Measurements from ENCODE around the gene SLC45A2.
"Not testable (repeated sequence)": the region's sequence is repeated elsewhere in the genome, so short reads cannot be mapped to it uniquely, and the experiment has no call there.

Gene SLC45A2

DNA sequence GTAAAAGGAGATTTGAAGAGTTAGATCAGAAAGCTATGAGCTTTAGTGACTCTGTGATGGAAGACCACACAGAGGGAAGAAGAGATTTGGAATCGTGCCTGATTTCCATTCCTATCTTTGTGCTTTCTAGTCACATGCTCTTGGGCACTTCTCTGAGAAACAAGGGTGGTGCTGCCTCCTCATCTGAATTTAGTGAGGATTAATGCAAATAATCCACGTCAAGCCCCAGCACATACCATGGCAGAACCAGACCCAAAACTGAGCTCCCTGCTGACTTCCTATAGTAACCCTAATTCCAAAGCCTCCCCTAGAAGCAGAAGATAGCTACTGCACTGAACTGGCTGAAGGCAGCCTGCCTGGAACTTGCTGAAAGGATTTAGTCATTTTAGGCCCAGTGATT lies 17.7 kb downstream of the SLC45A2 start:
- no peak for DNase-seq (ENCODE audit: low read depth)

DNA sequence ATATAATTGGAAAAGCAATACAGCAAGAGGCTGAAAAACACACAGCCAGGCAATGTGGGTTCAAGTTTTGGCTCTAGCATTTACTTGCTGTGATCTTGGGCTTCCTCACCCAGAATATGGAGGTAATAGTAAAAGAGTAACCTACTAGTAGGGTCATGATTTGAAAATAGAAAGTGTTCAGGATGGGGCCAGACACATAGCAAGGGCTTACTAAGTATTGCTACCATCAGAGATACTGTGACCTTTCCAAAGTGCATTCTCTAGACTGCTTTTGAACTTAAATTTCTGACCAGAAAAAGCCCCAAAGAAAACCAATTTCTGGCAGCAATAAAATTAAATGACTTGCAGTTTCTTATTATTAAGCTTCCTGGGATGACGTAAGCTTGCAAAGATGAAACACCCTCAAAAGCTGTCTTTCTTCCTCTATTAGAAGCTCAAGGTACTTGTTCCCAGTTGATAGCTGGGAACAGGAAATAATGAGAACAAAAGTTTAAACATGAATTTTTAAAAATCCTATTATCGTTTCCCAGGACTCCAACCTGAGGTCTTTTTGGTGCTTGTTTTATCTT lies 20.3 kb downstream of the SLC45A2 start:
- no peak for DNase-seq (ENCODE audit: low read depth)

DNA sequence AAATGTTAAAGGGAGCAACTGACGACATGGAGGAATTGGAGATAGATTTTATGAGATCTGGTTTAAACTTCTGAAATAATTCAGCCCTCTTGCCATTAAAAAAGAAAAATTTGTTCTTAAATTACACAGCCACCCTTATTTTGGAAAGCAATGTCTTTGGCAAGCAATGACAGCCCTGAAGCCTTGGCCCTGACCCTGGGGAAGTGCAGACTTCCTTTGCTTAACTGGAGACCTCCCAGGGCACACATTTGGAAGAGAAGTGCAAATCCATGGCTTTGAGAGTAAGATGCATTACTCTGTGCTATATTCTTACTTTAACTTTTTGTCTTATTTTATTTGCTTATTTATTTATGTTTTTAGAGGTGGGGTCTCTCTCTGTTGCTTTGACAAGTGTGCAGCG lies 26.3 kb downstream of the SLC45A2 start:
- no peak for DNase-seq (ENCODE audit: low read depth)

GRCh38 chr5:33957577-33958150 lies 26.8 kb downstream of the SLC45A2 start:
- DNase-seq (ENCODE audit: low read depth) = no peak

- DNase-seq (ENCODE audit: low read depth) = not testable (repeated sequence)
Observed at GRCh38 chr5:33952175-33952574, 32.3 kb downstream of the SLC45A2 start.

DNA sequence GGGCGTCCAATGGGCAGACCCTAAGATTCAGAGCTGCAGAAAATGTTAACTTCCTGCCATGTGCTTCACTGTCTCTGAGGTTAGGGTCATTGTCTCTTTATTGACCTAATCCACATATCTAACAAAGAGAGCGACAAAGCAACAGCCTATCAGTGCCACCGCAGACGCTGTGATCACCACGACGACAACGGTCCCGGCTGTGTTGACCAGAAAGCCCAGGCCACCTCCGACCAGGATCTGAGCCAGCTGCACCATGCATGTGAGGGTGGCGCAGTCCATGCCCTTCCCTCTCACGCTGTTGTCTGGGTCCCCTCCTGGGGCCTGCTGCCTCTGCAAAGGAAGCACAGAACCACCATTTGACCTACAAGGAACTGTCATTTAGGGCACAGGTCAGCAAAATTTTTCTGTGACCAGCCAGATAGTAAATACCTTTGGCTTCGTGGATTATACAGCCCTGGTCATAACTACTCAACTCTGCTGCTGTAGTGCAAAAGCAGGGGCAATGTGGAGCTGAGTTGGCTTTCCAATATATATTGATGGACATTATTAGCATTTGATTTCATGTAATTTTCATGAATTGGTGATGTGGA lies 39.9 kb downstream of the SLC45A2 start:
- DNase-seq (ENCODE audit: low read depth) = no peak

DNA sequence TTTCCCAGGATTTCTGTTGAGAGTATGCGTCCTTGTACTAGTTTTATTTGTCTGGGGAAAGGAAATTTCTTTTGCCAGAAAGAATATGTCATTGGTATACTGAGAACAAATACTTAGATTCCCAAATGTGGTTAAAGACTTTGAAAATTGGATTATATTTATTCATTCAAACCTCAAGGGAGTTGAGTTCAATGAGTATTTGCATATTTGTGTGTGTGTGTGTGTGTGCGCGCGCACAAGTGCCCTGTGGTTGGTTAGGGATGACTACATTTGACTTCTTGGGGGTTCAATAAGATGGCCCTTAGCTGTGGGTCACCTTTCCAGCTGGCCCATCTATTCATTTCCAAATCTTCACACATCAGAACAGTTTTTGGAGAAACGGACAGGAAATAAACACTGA lies 43.4 kb downstream of the SLC45A2 start:
- DNase-seq (ENCODE audit: low read depth) = no peak

DNA sequence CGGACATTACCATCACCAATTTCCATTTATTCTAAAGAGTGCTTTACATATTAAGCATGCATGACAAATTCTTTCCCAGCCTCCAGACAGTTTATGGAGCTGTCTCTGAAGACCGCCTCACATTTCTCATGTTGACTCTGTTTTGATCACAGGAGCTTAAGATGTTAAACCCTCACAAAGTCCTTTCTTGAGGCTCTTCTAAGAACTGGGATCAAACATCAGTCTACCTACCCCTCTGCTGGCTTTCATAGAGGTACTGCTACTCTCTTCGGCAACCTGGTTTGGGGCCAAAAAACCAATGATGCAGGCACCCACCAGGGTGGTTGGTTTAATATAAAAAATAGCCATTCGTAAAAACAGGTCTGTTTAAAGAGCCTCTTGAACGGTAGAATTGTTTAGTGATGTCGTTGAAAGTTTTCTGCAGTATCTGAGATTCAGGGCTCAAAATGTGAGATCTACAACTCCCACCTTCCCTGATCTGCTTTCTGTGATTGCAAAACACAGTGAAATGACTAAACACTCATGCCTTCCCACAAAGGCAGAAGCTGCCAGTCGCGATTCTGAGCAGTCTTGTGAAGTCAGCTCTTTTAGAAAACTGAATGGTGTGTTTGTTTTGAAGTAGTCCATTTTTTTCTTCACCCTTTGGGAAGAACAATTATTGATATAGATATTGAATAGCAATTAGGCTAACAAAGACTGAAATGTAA lies 44.8 kb downstream of the SLC45A2 start:
- no peak for DNase-seq (ENCODE audit: low read depth)

DNA sequence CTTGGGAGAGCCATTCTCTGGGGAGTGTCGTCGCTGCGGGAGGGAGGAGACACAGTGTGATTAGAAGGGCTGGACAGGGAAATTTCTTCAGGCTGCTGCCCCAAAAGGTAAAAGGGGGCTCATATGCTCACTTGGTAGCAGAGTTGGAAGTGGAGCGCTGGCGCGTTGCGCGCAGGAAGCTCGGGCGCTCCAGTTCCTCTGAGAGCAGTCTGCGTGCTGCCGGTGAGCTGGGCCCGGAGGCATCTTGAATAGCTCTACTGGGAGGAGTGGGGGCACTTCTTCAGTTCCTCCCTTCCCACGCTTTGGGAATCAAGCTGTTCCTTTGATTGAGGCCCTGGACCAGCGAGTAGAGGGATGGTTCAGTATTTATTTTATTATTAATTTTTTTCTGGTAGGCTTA lies 45.6 kb downstream of the SLC45A2 start:
- no peak for DNase-seq (ENCODE audit: low read depth)

DNA sequence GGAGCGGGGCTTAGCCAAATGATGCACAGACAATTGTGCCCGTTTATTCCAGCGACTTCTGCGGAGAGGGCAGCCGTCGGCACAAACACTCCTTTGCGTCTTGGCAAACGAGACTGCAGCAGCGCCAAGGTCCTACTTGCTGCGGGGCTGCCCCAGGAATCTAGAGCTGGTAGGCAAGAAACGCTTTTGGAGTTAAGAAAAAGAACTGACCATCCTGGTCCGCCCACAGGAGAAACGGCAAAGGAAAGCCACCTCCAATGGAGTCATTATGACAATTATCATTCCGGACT lies 46.0 kb downstream of the SLC45A2 start:
- DNase-seq (ENCODE audit: low read depth) = no peak

DNA sequence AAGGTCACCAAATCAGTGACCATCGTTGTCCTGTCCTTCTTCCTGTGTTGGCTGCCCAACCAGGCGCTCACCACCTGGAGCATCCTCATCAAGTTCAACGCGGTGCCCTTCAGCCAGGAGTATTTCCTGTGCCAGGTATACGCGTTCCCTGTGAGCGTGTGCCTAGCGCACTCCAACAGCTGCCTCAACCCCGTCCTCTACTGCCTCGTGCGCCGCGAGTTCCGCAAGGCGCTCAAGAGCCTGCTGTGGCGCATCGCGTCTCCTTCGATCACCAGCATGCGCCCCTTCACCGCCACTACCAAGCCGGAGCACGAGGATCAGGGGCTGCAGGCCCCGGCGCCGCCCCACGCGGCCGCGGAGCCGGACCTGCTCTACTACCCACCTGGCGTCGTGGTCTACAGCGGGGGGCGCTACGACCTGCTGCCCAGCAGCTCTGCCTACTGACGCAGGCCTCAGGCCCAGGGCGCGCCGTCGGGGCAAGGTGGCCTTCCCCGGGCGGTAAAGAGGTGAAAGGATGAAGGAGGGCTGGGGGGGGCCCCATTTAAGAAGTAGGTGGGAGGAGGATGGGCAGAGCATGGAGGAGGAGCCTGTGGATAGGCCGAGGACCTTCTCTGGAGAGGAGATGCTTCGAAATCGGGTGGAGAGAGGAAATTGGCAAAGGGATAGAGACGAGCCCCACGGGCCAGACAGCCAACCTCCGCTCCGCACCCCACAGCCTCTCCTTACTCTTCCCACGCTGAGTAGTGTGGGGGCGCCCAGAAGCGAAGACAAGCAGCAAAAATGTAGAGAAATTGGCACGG lies 46.6 kb downstream of the SLC45A2 start:
- no peak for DNase-seq (ENCODE audit: low read depth)

- no peak for DNase-seq (ENCODE audit: low read depth)
Observed at GRCh38 chr5:33937017-33937706, 47.3 kb downstream of the SLC45A2 start.

GRCh38 chr5:33936381-33937016 lies 48.0 kb downstream of the SLC45A2 start, which contains the start of gene RXFP3:
RXFP3 (plus strand) TSS chr5:33936386; CDS start chr5:33936741, 355 bp downstream.
- DNase-seq (ENCODE audit: low read depth) = no peak

DNA sequence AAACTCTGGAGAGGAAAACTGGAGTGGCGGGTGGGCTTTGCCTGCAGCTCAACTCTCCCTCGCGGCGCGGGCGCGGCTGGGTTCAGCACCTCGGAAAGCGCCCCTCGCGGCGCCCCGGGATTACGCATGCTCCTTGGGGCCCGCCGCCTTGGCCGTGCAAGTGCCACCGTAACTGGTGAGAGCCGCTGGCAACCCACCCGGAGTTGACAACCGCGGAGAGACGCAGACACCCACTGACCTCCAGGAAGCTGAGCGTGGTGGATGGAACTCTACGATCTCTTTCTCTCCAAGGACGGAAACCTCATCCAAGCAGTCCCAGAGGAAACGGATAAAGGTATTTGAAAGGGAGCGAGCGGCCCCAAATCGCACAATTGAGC lies 48.5 kb downstream of the SLC45A2 start:
- DNase-seq (ENCODE audit: low read depth) = peak; percentile 26

DNA sequence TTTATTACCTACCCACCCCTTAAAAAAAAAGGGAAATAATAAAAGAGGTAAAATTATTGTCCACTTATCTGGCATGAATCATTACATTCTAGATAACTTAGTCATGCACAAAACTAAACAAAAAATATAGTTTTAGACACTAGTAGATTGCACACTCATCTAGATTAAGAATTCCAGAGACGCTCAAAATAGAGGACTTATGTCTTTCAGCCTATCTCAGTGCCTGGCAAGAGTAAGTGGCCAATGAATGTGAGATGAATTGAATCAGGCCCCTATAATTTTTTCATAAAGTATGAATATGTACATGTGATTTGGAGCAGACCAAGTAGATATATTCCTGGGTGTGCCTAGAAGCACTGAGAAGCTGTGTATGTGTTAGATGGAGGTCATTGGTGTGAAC lies 50.3 kb downstream of the SLC45A2 start:
- no peak for DNase-seq (ENCODE audit: low read depth)

DNA sequence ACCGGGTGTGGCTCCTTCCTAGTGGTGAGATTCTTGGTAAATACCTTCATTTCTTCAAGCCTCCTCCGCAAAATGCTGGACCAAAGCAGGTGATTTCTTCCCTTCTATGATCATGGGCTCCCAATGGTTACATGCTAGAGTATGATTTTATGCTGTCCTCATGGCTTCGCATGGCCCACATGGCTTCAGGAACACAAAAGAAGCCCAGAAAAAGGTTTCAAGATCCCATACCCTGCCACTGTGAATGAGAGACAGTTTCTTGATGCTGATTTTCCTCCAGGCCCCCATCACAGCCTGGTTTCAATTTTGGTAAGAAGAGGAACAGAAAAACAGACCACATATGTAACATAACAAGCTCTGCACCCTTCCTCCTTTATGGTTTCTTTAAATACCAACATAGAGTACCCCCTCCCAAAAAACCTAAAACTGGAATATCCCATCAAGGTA lies 50.7 kb downstream of the SLC45A2 start:
- DNase-seq (ENCODE audit: low read depth) = no peak

DNA sequence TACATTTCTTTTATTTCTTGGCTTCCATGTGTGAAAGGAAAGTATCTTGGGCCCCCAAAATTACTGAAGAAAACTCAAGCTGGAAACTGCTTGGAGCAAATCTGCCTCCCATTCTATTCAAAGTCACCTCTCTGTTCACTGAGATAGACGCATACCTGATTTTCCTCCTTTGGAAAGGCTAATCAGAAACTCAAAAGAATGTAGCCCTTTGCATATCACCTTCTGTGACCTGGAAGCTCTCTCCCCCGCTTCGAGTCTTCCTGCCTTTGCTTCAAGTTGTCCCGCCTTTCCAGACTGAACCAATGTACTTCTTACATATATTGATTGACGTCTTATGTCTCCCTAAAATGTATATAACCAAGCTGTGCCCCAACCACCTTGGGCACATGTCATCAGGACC lies 53.4 kb downstream of the SLC45A2 start:
- DNase-seq (ENCODE audit: low read depth) = no peak

GRCh38 chr5:33929925-33930690 lies 54.4 kb downstream of the SLC45A2 start:
- no peak for DNase-seq (ENCODE audit: low read depth)

DNA sequence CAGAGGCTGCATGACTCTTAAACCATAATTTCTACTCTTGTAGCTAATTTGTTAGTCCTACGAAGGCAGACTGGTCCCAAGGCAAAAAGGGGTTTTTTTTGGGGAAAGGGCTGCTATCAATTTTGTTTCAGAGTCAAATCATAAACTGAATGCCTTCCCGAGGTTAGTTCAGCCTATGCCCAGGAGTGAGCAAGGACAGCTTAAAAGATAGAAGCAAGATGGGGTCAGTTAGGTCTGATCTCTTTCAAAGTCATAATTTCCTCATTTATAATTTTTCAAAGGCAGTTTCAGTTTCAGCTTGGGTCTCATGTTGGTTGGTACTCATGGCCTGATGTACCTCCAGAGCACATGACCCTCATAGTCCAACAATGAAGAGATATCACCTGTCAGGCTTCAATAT lies 56.2 kb downstream of the SLC45A2 start:
- no peak for DNase-seq (ENCODE audit: low read depth)

GRCh38 chr5:33927685-33928084 lies 56.8 kb downstream of the SLC45A2 start:
- DNase-seq (ENCODE audit: low read depth) = no peak

DNA sequence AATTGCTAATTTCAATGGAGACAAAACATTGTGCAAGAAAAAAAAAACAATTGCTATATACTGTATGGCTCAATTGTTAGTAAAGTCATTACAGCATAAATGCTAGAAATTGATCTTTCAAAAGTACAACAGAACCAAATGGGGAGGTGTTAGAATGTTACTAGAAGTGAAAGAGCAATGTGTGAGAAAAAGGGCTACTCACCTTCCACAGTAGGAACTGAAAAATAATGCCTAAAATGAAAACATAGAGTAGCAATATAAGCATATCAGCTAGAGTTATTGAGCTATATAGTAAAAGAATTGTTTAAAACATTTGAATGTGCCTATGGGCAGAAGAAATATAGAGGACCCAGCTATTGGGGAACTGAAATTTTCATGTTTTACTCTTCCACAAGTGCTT lies 59.2 kb downstream of the SLC45A2 start:
- DNase-seq (ENCODE audit: low read depth) = no peak
